NCI-H1417 treated with DMSO at 0.1 percent for 48 hours (cell line): Measurements from ENCODE around the gene ECE2.

ENCODE experiments used
- DNase-seq: peaks from one replicate; lab custom pipeline; 2025; lab: John Stamatoyannopoulos, UW

Gene ECE2

GRCh38 chr3:184240384-184241140 lies 35.3 kb upstream of the ECE2 start:
- no peak for DNase-seq

- DNase-seq, result no peak
These were observed 34.7 kb upstream of the ECE2 start for GRCh38 chr3:184241141-184241446.

GRCh38 chr3:184241447-184242296 lies 34.1 kb upstream of the ECE2 start:
- DNase-seq, result no peak

GRCh38 chr3:184242297-184242685 lies 33.5 kb upstream of the ECE2 start:
- DNase-seq, result no peak

- peak; percentile 43 for DNase-seq
These were observed 27.1 kb upstream of the ECE2 start, which contains the start of gene ALG3 for GRCh38 chr3:184248454-184249411. Gene ALG3, minus strand, starts transcription at chr3:184248962. Its CDS starts 22 bp downstream, at chr3:184248940.

- DNase-seq, result peak; percentile 99
These were observed 26.2 kb upstream of the ECE2 start, which contains the start of gene EEF1AKMT4 for GRCh38 chr3:184249412-184250166. Gene EEF1AKMT4, plus strand, starts transcription at chr3:184249672. Its CDS starts 23 bp downstream, at chr3:184249695.

GRCh38 chr3:184250167-184250828 lies 25.5 kb upstream of the ECE2 start:
- peak; percentile 88 for DNase-seq

GRCh38 chr3:184255291-184256039 lies 20.4 kb upstream of the ECE2 start:
- no peak for DNase-seq

GRCh38 chr3:184257083-184257915 lies 18.5 kb upstream of the ECE2 start:
- no peak for DNase-seq

- DNase-seq, result no peak
These were observed 16.9 kb upstream of the ECE2 start for GRCh38 chr3:184258926-184259325.

GRCh38 chr3:184259396-184259877 lies 16.4 kb upstream of the ECE2 start:
- no peak for DNase-seq

GRCh38 chr3:184259878-184260723 lies 15.7 kb upstream of the ECE2 start:
- no peak for DNase-seq

- DNase-seq, result no peak
These were observed 15.0 kb upstream of the ECE2 start for GRCh38 chr3:184260724-184261269.

- DNase-seq, result peak; percentile 81
These were observed 14.5 kb upstream of the ECE2 start, which contains the start of gene CAMK2N2 for GRCh38 chr3:184261270-184261853. Gene CAMK2N2, minus strand, starts transcription at chr3:184261553. Its CDS starts 268 bp downstream, at chr3:184261285.

- no peak for DNase-seq
These were observed 13.7 kb upstream of the ECE2 start for GRCh38 chr3:184261854-184262763.

- DNase-seq, result peak; percentile 45
These were observed 13.1 kb upstream of the ECE2 start for GRCh38 chr3:184262764-184263179.
